ENCODE measurements around the gene RFT1. TPM values are rescaled to one million over a fixed set of nuclear protein-coding genes. Genes with fewer than 3 reads are reported as not detected.

RFT1 gene
- total RNA-seq, 4 donors from 2014 or later: 13.1 to 38.2 (median 16.5) TPM

DNA sequence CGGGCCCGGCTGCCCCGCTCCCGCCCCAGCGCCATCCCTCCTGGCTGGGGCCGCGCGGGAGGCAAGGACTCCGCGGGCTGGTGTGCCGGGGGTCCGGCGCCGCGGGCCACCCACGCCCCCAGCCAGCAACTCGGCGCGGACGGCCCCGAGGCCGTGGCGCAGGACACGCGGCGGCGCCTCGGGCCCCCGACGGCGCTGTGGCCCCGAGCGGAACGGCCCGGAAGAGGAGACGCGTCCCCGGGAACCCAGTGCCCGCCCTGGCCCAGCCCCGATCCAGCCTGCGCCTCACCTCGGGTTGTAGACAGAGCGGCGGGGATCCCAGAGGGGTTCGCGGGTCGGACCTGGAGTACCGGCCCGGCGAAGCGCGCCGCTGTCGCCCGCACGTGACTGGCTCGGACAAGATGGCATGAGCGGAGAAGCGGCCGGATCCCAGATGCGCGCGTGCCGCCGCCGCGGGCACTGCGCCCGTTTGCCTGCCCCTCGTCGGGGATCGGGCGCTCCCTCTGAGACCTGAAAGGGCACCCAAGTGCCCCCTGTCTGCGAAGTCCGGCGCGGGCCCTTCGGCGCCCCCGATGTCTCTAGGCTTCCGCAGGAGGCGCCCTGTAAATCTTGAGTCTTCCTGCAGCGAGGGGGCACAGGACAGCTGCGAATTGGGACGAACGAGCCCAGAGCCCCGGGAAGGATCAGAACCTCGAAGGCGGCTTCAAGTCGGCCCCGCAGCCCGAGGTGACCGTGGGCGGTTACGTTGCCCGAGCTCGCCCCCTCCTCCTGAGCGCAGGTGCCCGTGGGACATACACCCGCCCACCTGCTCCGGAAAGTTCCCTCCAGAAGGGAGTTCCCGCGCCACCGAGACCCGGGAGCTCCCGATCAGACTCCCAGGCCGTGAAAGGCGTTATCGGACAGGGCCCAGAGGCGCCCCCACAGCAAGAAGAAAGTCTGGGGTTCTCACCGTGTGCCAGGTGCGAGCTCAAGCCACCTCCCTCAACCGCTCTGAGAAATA is 83.8 kb downstream of the RFT1 start:
- no peaks in the 10 kb centered on the region for H3K9me3 ChIP-seq
- no peaks in the 10 kb centered on the region for H3K27me3 ChIP-seq
- peak overlapping the region; percentile 37 to 93 for H3K4me3 ChIP-seq
- TF ChIP-seq POLR2A (IDR thresholded peaks at IDR 0.05): no peak
- TF ChIP-seq, protein P1, sequence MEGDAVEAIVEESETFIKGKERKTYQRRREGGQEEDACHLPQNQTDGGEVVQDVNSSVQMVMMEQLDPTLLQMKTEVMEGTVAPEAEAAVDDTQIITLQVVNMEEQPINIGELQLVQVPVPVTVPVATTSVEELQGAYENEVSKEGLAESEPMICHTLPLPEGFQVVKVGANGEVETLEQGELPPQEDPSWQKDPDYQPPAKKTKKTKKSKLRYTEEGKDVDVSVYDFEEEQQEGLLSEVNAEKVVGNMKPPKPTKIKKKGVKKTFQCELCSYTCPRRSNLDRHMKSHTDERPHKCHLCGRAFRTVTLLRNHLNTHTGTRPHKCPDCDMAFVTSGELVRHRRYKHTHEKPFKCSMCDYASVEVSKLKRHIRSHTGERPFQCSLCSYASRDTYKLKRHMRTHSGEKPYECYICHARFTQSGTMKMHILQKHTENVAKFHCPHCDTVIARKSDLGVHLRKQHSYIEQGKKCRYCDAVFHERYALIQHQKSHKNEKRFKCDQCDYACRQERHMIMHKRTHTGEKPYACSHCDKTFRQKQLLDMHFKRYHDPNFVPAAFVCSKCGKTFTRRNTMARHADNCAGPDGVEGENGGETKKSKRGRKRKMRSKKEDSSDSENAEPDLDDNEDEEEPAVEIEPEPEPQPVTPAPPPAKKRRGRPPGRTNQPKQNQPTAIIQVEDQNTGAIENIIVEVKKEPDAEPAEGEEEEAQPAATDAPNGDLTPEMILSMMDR (IDR thresholded peaks at IDR 0.05): peak in 2 of 4 experiments; percentile 32 to 46
- H3K4me1 ChIP-seq: no peaks in the 10 kb centered on the region
- intact Hi-C loops (cut with DNase I; ENCODE audit: low total_unique reads): no loop called here
- H3K36me3 ChIP-seq: no peaks in the 10 kb centered on the region
- H3K27ac ChIP-seq: peak overlapping the region; percentile 88
- peak; percentile 36 to 40 for DNase-seq

DNA sequence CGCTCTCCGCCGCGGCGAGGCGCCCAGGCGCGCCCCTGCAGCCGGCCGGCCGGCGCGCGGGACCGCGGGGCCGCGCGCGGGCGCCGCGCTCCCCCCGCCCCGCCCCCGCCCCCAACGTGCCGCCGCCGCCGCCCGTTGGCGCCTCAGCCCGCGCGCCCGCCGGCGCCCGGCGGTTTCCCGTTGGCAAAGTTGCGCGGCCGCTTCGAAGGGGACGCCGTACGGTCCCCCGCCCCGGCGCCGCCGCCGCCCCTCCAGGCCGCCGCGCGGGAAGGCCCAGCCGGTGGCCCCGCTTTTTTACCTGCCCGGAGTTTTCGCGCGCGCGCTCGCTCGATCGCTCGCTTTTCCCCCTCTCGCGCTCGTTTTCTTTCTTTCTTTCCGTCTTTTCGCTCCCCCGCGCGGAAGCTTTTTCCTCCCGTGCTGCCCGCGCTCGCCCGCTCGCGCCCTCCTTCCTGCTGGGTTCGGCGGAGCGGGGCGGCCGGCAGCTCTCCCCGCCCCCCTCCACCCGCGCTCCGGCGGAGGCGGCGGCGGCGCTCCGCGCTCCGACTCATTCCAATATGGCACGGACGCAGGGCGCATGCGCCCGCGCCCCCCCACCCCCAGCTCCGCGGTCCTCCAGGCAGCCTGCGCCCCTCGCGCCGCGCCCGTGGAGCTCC is 84.6 kb downstream of the RFT1 start, which contains the start of gene SFMBT1:
Gene SFMBT1 (minus strand): TSS at position 556 of the 653 bp plus-strand sequence. CDS start 76,945 bp downstream, outside the sequence.
- H3K4me1 ChIP-seq: no peaks in the 10 kb centered on the region
- no peaks in the 10 kb centered on the region for H3K9me3 ChIP-seq
- no peak for TF ChIP-seq POLR2A (IDR thresholded peaks at IDR 0.05)
- TF ChIP-seq, protein P1 (IDR thresholded peaks at IDR 0.05): no peak
- intact Hi-C loops (cut with DNase I; ENCODE audit: low total_unique reads): no loop called here
- peak within 1 kb of the TSS; percentile 88 for H3K27ac ChIP-seq
- peak; percentile 57 to 69 for DNase-seq
- no peaks in the 10 kb centered on the region for H3K36me3 ChIP-seq
- H3K4me3 ChIP-seq: peak within 1 kb of the TSS; percentile 56 to 93
- H3K27me3 ChIP-seq: no peaks in the 10 kb centered on the region

DNA sequence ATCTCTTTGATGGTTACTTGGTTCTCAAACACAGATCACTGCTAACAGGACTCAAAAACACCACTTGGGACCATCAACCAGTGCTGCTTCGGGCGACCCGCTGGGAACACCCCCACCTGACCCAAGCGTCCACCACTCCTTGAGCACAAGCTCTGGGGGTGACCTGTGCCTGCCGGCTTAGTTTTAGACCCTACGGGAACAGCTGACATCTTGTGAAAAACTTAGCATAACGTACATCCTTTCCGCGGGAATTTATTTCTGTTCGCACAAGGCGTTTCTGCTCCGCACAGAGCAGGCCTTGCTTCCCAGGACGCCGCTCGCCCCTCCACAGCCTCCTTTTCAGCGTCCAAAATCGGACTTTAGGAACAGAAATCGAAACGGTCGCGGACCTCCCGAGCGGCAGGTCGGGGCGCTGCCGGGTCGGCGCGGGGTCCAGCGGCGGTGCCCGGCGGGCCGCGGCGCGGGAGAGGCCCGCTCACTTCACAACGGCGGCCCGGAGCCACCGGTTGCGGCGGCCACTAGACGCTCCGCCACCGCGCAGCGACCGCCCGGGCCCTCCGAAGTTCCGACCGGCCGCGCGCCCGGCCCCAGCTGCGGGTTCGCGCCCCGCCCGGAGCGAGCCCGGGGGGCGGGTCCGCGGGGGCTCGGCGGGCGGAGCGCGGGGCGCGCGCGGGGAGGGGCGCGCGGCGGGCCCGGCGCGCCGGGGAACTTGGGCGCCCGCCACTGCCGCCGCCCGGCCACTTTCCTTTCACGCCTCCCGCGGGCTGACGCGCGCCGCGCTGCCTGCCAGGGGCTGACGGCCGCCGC is 85.3 kb downstream of the RFT1 start:
- TF ChIP-seq, protein P1 (IDR thresholded peaks at IDR 0.05): no peak
- TF ChIP-seq POLR2A (IDR thresholded peaks at IDR 0.05): peak in 1 of 2 donors; percentile 29
- intact Hi-C loops (cut with DNase I; ENCODE audit: low total_unique reads): no loop called here
- Histone ChIP-seq H3K4me1 (no peaks in the 10 kb centered on the region), H3K4me3 (peak overlapping the region; percentile 56 to 93), H3K27me3 (no peaks in the 10 kb centered on the region), H3K36me3 (no peaks in the 10 kb centered on the region), H3K27ac (peak overlapping the region; percentile 80 to 88), H3K9me3 (no peaks in the 10 kb centered on the region)
- peak; percentile 40 to 51 for DNase-seq

DNA sequence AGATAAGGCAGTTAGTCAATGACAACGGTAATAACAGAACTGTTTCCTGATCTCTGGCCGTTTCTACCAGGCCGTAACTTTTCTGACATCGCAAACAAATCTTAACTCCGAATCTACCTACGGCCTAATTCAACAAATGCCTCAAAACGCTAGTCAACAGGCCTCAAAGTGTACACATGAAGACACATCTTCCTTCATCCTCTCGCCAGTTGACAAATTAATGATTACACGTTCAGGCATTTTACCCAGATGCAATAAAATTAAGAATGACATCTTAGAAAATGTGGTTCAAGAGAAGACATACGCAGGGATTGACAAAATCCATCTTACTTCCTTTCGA is 85.9 kb downstream of the RFT1 start:
- intact Hi-C loops (cut with DNase I; ENCODE audit: low total_unique reads): no loop called here
- Histone ChIP-seq H3K27me3 (no peaks in the 10 kb centered on the region), H3K9me3 (no peaks in the 10 kb centered on the region), H3K36me3 (no peaks in the 10 kb centered on the region), H3K27ac (peak overlapping the region; percentile 80 to 88), H3K4me3 (peak overlapping the region; percentile 56 to 93), H3K4me1 (no peaks in the 10 kb centered on the region)
- no peak for DNase-seq
- TF ChIP-seq, protein P1 (IDR thresholded peaks at IDR 0.05): no peak
- no peak for TF ChIP-seq POLR2A (IDR thresholded peaks at IDR 0.05)

Measured in uterus (tissue), 4 donors.